ENCODE results near the gene CD59. TPM values are rescaled to one million over a fixed set of nuclear protein-coding genes. Genes with fewer than 3 reads are reported as not detected.
"Not testable (repeated sequence)": the region's sequence is repeated elsewhere in the genome, so short reads cannot be mapped to it uniquely, and the experiment has no call there.

The CD59 gene
- polyA plus RNA-seq, 12 donors: 86.0 to 169 (median 140) TPM; not detected in 1

DNA sequence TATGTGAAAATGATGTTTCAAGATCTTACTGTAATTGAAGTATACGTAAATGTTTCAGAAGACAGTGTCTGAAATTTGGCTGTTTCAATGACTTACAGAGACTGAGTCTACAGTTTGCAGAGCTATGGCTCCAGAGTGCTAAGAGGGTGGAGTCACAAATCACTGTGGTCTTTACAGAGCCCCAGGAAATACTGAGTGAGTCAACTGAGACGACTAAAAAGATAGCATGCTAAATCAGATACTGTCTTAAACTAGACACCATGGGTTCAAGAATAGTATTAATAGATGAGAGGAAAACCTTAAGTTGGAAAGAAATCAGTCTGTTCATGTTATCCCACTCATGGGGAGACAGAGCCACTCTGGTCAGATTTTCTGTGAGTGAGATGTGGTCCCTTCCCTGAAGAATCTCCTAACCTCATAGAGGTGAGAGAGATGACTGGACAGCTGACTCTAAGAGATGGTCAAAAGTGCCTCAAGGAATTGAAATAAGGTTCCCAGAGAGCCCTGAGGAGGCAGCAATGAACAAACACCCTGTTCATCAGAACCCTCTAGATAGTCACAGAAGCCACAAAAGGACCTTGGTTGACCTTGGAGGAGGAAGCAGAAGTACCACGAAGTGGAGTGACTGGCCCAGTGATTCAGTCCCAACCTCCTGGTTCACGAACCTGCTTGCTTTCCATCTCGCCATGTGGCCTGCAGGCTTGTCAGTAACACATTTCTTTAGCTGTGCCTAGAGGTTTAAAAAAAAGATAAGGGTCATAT, 65.8 kb downstream of the CD59 start:
- DNase-seq: no peak

DNA sequence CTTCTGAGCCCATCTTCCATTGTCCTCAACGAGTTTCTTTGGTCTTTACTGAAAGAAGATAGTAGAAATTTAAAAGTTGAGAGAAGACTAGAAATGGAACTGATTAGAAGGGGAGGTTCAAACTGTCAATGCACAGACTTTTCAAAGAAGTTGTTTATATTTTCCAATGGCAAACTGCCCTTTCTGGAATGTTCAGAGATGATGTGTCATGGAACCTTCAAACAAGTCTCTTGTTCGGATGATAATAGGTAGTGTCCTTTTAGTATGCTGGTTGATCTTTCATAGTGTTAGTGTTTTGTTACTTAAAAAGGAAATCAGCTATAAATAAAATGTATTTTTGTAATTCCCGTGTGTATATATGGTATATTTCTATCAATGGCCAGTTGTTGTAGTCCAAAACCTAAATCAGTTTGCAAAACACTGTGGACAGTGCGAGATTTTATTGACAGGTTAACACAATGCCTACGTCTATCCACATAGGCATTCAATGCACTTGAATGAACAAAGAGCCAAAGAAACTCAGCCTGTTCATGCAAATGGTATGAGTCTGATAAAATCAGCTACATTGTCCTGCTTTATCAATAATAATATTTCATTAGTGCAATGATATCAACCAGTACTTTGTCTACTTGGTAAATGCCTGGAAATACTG, 66.5 kb downstream of the CD59 start:
- no peak for DNase-seq

DNA sequence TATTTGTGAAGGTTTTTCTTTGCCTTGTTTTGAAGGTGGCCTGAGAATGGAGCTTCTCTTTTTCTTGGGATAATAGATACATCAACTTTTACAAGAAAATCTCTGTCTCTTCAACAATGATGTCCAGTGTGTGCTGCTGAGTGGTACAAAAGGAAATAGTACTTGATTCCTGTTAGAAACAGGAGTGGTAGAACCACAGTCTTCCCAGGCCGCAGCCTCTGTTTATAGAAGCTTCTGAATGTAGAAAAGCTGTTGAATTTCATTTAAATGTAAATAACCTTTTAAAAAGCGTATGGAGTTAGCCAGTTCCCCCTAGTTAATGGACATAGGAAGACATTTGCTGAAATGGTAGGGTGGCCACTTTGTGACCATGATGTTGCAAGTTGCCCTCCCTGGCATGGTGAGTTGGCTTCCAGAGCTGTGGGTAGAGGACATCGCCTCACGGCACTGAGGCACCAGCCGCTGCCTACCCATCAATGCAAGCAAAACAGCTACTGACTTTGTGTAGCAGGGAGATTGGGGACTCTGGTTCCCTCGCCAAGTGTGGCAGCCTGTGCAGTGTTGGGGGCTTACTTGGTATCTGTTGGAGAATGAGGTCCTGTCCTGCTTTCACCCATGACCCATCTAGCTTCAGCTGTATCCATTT, 67.1 kb downstream of the CD59 start:
- DNase-seq: no peak

DNA sequence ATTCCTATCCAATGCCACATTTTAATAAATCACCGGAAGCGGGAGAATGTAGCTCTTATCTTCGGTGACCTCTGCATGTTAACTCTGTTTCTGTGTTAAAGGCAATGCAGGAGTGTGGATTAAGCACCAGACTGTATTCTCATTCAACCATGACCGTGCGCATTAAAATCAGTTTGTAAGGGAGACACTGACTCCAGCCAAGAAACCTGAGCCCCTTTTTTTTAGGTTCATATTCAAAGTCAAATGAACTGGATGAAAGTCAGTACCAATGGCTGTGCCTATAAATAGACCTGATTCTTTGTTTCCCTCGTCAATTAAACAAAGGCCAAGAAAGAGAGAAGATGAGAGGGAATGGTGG, 67.8 kb downstream of the CD59 start:
- DNase-seq: no peak

DNA sequence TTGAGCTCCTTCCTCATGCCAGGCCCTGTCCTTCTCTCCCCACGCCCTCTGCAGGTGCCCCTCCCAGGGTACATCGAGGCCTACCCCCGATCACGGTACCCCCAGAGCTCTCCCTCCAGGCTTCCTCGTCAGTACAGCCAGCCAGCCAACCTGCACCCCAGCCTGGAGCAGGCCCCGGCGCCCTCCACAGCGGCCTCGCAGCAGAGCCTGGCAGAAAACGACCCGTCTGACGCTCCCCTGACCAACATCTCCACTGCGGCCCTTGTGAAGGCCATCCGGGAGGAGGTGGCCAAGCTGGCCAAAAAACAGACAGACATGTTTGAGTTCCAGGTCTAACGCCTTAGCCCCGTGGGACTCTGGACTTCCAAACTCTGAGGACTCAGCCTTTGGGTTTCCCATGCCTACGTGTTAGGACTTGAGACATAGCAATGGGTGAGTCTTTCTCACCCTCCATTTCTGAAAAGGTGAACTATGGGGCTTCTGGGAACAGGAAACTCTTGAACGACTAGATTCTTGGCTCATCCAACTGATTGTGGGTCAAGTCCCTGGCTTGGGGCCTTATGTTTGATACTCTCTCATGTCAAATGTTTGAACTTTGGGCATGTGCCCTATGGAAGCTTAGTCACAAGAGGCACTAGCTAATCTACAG, 68.3 kb downstream of the CD59 start:
- no peak for DNase-seq

DNA sequence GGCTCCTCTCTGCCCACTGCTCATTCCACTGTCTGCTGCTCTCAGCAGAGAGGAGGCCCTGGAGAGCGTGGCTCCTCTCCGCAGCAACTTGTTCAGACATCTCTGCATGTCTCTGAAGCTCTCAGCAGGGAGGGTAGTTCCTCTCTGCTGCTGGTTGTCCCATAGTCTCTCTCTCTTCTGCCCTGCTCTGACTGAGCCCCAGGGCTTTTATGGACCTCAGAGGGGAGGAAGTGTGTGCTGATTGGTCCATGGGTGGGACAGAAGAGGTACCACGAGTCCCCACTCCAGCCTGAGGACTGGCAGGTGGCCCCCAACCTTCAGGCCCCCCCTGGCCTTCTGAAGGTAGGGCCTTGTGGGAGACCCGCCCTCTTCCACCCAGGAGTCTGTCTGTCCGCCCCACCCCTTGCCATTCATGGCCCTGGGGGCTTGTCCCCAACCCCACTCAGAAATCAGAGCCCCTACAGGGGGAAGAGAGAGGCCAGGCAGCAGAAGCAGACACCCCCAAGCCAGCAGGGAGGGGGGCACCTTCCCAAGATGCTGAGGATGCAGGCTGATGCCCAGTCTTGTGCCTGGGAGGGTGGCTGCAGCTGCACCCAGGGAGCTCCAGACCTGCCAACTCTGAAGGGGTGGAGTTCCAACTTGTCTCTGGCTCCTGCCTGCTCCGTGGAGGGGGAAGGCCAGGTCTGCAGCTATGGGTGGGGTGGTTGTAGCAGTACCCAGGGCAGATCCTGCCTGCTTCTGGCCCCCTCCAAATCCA, 70.7 kb downstream of the CD59 start:
- no peak for DNase-seq

DNA sequence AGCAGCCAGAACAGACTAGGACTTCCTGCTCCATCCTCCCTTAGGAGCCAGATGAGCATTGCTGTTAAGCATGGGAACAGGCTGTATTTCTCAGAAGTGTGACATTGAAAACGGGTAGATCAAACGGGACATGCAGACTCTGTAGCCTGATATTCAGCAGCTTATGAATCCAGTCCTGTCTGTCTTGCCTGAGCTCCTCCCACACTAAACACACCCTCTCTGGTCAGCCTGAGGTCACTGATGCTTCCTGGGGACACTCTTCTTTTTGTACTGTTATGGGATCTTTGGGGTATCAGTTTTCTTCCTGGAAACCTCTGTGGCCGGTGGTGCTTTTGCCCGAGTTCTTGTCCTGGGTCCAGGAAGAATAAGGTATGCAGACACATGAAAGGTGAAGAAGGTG, 71.4 kb downstream of the CD59 start:
- DNase-seq: no peak

DNA sequence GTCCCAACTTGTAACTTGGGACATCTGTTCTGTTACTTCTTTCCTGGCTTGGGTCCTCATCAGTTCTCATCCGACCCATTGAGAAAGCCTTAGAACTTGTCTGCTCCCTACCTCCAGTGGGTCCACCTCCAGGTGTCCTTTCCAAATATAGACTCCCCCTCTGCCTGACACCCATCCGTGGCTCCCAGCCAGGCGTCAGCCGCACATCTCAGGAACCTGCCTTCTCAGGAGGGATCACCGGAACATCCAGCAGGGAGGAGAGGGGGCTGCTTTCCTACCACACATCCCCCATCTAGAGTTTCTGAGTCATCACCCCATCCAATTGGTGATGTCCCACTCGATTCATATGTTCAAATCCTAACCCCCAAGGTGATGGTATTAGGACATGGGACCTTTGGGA, 72.1 kb downstream of the CD59 start:
- no peak for DNase-seq

DNA sequence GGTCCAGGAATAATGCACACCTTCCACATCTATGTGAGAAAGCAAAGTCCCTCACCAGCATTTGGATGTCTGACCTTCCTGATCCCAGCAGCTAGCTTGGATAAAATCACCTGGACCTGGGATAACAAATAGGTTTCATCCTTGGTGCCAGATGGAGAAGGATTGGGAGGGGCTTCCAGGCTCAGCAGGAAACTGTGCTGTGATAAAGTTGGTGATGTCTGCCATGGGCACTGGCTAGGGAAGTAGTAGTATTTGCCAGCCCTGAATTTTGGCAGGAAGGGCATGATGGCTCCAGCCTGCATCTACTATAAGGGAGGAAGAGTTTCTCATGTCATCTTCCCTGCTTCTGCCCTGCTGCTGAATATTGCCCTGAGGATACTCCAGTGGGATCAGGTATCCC, 73.1 kb downstream of the CD59 start:
- no peak for DNase-seq

DNA sequence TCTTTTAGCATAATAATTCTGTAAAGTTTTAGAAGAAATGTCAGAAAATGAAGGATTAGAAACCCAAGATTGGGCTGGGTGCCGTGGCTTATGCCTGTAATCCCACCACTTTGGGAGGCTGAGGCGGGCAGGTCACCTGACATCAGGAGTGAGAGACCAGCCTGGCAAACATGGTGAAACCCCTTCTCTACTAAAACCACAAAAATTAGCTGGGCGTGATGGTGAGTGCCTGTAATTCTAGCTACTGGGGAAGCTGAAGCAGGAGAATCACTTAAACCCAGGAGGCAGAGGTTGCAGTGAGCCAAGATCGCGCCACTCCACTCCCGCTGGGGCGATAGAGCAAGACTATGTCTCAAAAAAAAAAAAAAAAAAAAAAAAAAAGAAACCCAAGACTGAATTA, 74.7 kb downstream of the CD59 start:
- DNase-seq: not testable (repeated sequence)

DNA sequence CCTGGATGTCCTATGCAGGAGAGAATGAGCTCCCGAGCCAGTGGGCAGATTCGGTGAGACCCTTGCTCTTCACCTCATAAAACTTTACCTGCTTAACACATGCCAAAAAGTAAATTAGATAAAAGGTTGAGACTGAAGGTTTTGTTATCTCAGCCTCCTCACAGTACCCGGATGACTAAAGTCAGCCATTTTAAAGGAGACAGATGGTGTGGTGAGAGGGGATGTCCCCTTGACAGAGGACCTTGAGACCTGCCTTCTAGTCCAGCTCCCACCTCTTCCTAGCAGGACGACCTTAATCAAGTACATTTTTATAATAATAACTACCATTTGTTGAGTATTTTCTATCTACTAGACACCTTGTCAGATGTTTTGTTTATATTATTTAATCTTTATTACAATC, 75.3 kb downstream of the CD59 start:
- DNase-seq: no peak

DNA sequence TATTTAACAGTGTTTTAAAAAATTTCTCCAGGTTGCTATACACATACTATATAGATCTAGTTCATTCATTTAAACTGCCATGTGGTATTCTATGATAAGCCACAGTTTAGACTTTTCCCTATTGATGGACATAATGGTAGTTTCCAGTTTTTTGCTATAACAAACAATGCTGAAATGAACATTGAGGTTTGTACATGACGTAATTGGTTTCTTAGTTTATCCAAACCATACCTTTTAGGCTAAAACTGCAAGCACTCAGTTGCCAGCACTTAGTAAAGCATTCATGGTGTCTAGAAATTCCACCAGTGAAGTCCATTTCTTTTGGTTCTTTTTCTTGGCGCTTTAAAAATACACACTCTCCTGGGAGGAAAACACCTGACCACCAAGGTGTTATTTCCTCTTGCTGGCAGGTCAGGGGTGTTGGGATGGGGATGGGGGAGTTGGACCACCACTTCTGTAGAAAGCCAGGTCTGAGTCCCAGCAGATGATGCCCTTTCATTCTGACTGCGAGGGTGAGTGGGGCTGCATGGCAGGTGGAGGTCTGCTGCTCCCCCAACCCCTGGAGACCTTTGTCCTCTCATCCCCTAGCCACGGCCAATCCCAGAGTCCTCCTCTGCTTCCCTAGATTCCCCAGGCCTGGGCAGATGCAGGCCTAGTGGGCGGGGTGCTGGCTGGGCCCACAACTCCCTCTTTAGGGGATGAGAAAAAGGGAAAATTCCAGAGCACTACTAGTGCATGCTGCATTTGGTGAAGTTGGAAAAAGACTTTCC, 76.7 kb downstream of the CD59 start:
- DNase-seq: no peak

DNA sequence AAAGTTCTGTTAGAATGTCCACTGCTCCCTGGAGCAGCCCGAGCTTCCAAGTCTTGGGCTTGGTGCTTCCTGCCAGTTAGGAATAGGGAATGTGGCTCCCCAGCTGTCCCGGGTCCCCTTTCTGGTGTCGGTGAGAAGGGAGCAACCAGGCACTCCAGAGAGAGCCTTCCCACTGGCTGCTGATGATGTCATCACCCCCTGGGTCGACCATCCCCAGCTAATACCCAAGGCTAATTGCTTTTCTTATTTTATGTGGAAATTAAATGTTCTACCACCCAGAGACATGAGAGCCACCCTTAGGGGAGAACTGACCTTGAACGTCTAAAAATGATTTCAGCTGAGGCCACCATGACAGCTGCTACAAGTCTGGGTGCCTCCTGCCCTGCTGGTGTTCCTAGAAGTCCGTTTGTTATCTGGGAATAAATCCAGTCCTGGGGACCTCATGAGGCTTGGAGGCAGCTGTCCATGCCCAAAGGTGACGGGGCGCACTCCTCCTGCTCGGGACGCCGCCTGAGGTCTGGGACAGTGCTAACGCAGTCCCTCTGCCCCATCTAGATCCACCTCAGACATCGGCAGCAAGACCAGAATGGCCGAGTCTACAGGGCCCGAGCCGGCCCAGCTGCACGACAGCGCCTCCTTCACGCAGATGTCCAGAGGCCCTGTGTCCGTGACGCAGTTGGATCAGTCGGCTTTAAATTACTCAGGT, 77.9 kb downstream of the CD59 start:
- no peak for DNase-seq

DNA sequence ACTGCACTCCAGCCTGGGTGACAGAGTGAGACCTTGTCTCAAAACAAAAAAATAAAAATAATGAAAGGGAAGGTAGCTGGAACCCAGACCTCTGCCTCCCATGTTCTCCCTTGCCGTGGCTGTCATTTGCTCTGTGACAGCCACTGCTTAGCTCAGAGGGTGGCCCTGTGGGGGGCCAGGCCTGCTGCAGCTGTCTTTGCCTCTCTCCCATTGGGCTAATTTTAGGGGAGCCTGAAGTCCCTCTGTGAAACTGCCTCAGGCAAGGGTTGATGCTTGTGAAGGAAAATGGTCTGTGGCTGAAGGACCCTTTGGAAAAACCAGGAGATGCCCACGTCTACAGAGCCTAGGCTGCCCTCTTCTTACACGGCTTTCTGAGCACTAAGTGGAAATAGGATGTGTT, 78.5 kb downstream of the CD59 start:
- no peak for DNase-seq

DNA sequence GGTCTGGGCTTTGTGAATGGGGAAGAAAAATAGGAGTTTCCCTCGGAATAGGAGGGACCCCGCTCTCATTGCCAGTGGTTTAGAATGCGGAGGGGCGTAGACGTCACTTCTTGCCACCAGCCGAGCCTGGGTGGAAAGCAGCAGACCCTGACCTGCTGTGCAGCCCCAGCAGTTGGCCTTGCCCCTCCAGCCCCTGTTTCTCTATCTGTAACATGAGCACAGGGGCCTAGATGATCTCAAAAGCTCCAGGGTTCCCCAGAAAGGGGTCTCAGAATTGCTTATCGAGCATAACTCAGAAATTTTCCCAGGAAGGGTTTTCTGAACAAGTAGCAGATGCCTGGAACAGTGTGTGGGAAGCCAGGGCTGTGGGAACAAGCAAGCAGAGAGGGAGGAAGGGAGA, 79.5 kb downstream of the CD59 start:
- no peak for DNase-seq

DNA sequence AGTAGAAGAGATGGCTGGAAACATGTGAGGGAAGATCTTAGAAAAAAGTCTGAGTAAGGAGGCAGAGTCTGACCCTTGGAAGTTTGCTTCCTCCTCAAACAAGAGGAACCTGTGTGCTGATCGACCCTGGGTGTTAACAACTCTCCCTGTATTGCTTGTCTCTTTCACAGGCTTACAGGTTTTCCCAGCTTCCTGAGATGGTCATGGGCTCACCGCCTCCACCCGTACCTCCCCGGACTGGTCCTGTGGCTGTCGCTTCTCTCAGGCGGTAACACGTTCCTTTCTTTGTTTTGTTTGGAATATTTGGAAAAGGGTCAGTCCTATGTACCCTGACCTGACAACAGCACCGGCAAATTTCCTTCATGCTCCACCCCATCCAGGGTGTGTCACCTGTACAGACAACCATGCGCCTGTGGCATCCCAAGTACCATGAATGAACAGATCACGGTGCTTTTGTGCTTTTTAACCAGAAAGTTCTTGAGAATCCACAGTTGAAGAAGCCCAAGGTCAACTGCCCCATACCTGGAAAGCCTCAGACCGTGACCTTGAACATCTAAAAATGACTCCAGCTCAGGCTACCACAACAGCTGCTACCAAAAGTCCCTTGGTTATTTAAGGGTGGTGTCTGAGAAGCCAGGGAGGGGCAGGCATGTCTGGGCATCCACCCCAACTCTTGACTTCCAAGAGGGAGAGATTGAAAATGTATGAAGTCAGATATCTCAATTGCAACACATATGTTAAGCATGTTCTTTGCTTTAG, 80.2 kb downstream of the CD59 start:
- no peak for DNase-seq

DNA sequence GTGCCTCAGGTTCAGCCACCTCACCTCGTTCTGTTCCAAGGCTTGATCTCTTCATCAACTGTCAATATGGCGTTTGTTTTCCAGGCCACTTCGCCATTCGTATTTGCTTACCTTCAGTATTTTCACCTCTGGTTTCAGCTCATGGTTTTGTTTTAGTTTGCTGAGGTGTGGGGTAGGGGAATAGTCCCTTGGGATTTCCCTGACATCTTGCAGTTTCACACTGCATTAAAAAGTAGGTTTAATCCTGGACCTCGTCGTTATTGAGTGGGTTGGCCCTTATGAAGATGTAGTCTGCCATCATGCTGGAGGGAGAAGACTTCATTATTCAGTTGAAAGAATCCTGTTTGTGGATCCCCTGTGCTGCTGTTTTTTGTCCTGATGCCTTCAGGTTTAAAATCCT, 81.6 kb downstream of the CD59 start:
- DNase-seq: no peak

Data from muscle of arm (tissue), 12 donors.